GM23338 (cell line): ENCODE data around the gene FSIP1.

Source experiments
- CREB1 ChIP-seq: fragments of 250-450 bp; sonication (Bioruptor Pico); IDR thresholded peaks from 2 replicates; pipeline ENCODE4 v1.5.0; 2020; ENCODE audit warnings: low read depth, mild to moderate bottlenecking, moderate library complexity
- CTCF ChIP-seq, 2 experiments: fragments of 200-600 bp in 1 of 2; sonication (generic) in 1 of 2; conservative IDR thresholded peaks; 2 replicates each; pipeline versions ENCODE4 v1.5.1 to v1.6.1; 2016 to 2017; ENCODE audit warnings: antibody characterized with exemption in 2 of 2, low read depth in 2 of 2, mild to moderate bottlenecking in 2 of 2, moderate library complexity in 1 of 2
- POLR2AphosphoS5 ChIP-seq: IDR thresholded peaks from 2 replicates; pipeline ENCODE4 v1.6.1; 2016; ENCODE audit warnings: antibody characterized with exemption, low read depth
- REST ChIP-seq: IDR thresholded peaks from one replicate; pipeline ENCODE4 v1.6.1; 2018; ENCODE audit warnings: antibody characterized with exemption; ENCODE audit not compliant: unreplicated experiment

- no peak for TF ChIP-seq REST
- no peak for TF ChIP-seq POLR2AphosphoS5
- no peak for TF ChIP-seq CREB1 (CRISPR knock-in tag)
- TF ChIP-seq CTCF (conservative IDR thresholded peaks at IDR 0.05; ENCODE audit: low read depth in 2 of 2): no peak
Observed at GRCh38 chr15:39554746-39555387, 227.8 kb downstream of the FSIP1 start.
